PC-3 (cell line): ENCODE measurements around the gene TOLLIP. TPM values are rescaled to one million over a fixed set of nuclear protein-coding genes. Genes with fewer than 3 reads are reported as not detected.

ENCODE experiments used
- ATAC-seq: fragments of 200-7000 bp; cut with Tn5 transposase; 2 replicates; pipeline ENCODE4 v1.9.1; 2020; ENCODE audit warnings: mild to moderate bottlenecking, moderate library complexity
- BruUV-seq: library from RNA; stranded (reverse); fragments of 400-500 nt; replicated peaks from 2 replicates; lab custom pipeline; 2021; lab: Mats Ljungman, UMichigan
- CTCF ChIA-PET: fragments of 300-600 bp; sonication (Branson Sonifier 250); formaldehyde crosslinking; loops from one replicate; lab custom pipeline; 2022; ENCODE audit warnings: antibody characterized with exemption; lab: Charles Lee
- POLR2A ChIA-PET: fragments of 300-600 bp; sonication (Branson Sonifier 250); formaldehyde crosslinking; loops from one replicate; lab custom pipeline; 2022; ENCODE audit warnings: antibody characterized with exemption; ENCODE audit not compliant: unreplicated experiment; lab: Charles Lee
- DNase-seq: peaks from one replicate; pipeline ENCODE4 v3.0.0-alpha.2; 2015
- H2AFZ ChIP-seq: fragments of 300-600 bp; sonication (generic); 2 replicates; pipeline ENCODE4 v1.6.0; 2016; ENCODE audit warnings: antibody characterized with exemption, low read length
- H3F3A ChIP-seq: fragments of 300-600 bp; sonication (generic); one replicate; pipeline ENCODE4 v1.6.0; 2017; ENCODE audit warnings: antibody characterized with exemption, low read length, control low read depth, mild to moderate bottlenecking; ENCODE audit not compliant: unreplicated experiment
- H3K27ac ChIP-seq: fragments of 300-600 bp; sonication (generic); 2 replicates; pipeline ENCODE4 v1.5.1; 2016; ENCODE audit warnings: mild to moderate bottlenecking, low read length
- H3K27me3 ChIP-seq: fragments of 300-600 bp; sonication (generic); 2 replicates; pipeline ENCODE4 v1.6.1; 2016; ENCODE audit warnings: low read length, mixed read lengths
- H3K36me3 ChIP-seq: fragments of 300-600 bp; sonication (generic); 2 replicates; pipeline ENCODE4 v1.6.1; 2016; ENCODE audit warnings: low read depth, mixed run types, low read length, mixed read lengths
- H3K4me1 ChIP-seq: fragments of 300-600 bp; sonication (generic); 2 replicates; pipeline ENCODE4 v1.5.1; 2016; ENCODE audit warnings: low read length; ENCODE audit not compliant: insufficient read depth
- H3K4me2 ChIP-seq: fragments of 300-600 bp; sonication (generic); 2 replicates; pipeline ENCODE4 v1.6.0; 2016; ENCODE audit warnings: low read length
- H3K4me3 ChIP-seq: fragments of 300-600 bp; sonication (generic); 2 replicates; pipeline ENCODE4 v1.5.1; 2016; ENCODE audit warnings: mild to moderate bottlenecking, low read length, mixed read lengths
- H3K79me2 ChIP-seq: fragments of 300-600 bp; sonication (generic); 2 replicates; pipeline ENCODE4 v1.6.1; 2017; ENCODE audit warnings: low read length, mixed read lengths
- H3K9ac ChIP-seq: fragments of 300-600 bp; sonication (generic); 2 replicates; pipeline ENCODE4 v1.6.0; 2016; ENCODE audit warnings: mild to moderate bottlenecking, low read length
- H3K9me2 ChIP-seq: fragments of 300-600 bp; sonication (generic); replicated peaks from 2 replicates; pipeline ENCODE4 v1.6.1; 2016; ENCODE audit warnings: mixed run types, low read length, mixed read lengths
- H3K9me3 ChIP-seq: fragments of 300-600 bp; sonication (generic); 2 replicates; pipeline ENCODE4 v1.6.1; 2016; ENCODE audit warnings: low read length, mixed read lengths
- H4K20me1 ChIP-seq: fragments of 300-600 bp; sonication (generic); 2 replicates; pipeline ENCODE4 v1.6.1; 2016; ENCODE audit warnings: low read length, mixed read lengths
- EZH2 ChIP-seq: fragments of 300-600 bp; sonication (generic); IDR thresholded peaks from one replicate; pipeline ENCODE4 v1.6.1; 2017; ENCODE audit warnings: antibody characterized with exemption, mild to moderate bottlenecking, low read length; ENCODE audit not compliant: unreplicated experiment
- EZH2phosphoT487 ChIP-seq: fragments of 300-600 bp; sonication (generic); IDR thresholded peaks from 2 replicates; pipeline ENCODE4 v1.6.1; 2018; ENCODE audit warnings: mild to moderate bottlenecking, antibody characterized with exemption, low read length, borderline replicate concordance
- intact Hi-C: fragments of 100-400 bp; cut with micrococcal nuclease; formaldehyde crosslinking; loops from 2 replicates; pipeline ENCODE4 v1.9.0; 2023
- total RNA-seq: library from RNA; depleted of rRNA; stranded (reverse); fragments of >200 nt; gene quantifications from 2 replicates; pipeline ENCODE4 v1.2.3, GENCODE V29; 2014
- TF ChIP-seq, protein P1 (sequence below): fragments of 300-600 bp; sonication (generic); conservative IDR thresholded peaks from 2 replicates; pipeline ENCODE4 v1.5.1; 2017; ENCODE audit warnings: antibody characterized with exemption, low read depth, mild to moderate bottlenecking, low read length

The TOLLIP gene
- total RNA-seq, 1 experiment from 2014 or later: 43.2 TPM

DNA sequence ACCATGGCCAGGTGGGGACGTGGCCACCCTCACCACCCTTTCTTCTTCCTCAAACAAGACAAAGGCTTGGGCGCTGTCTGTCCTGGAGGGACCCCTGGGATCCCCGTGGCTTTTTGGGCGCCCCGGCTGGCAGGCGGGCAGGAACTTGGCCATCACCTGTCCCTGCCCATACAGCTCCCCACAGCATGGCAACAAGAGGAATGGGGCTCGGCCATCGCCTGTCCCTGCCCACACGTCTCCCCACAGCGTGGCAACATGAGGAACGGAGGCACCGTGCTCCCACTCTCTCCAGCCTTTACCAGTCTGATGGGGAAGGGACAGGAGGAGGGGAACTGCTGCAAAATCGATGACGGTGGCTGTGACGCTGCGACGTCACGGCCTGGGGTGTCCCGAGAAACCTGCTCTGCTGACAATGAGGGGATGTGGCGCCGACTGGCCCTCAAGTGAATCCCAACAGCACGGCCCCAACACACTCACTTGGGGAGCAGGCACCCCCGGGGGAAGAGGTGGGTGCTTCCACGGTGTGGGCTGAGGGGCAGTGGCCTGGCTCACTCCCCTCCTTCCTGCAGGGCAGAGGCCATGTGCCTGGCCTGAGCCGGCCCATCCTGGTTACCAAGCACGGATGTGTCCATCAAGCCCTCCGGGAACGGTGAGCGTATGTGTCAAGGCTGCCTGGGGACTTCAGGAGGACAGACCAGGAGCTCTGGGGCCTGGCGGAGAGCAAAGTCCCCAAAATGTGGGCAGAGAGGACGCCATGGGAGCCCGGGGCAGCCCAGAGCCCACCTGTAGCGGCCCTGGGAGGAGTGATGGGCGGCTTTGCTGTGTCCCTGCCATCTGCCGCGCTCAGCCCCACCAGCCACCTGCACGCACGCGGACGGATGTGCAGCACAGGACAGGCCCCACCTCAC lies 30.4 kb downstream of the TOLLIP start:
- intact Hi-C loops: no loop called here
- ChIA-PET POLR2A (no interaction called here), CTCF (no interaction called here)
- Histone ChIP-seq H3K4me2 (no peak overlapping the region), H2AFZ (no peak overlapping the region), H3K4me3 (no peak overlapping the region), H3K9me2 (no peaks in the 10 kb centered on the region), H3K9me3 (no peaks in the 10 kb centered on the region), H3K36me3 (no peaks in the 10 kb centered on the region), H3K27ac (no peak overlapping the region), H3K9ac (no peak overlapping the region), H3K79me2 (no peaks in the 10 kb centered on the region), H3F3A (no peaks in the 10 kb centered on the region), H3K27me3 (no peaks in the 10 kb centered on the region), H3K4me1 (no peaks in the 10 kb centered on the region), H4K20me1 (no peaks in the 10 kb centered on the region)
- BruUV-seq: no TSS peak
- TF ChIP-seq EZH2 (no peak), EZH2phosphoT487 (no peak)
- TF ChIP-seq, protein P1, sequence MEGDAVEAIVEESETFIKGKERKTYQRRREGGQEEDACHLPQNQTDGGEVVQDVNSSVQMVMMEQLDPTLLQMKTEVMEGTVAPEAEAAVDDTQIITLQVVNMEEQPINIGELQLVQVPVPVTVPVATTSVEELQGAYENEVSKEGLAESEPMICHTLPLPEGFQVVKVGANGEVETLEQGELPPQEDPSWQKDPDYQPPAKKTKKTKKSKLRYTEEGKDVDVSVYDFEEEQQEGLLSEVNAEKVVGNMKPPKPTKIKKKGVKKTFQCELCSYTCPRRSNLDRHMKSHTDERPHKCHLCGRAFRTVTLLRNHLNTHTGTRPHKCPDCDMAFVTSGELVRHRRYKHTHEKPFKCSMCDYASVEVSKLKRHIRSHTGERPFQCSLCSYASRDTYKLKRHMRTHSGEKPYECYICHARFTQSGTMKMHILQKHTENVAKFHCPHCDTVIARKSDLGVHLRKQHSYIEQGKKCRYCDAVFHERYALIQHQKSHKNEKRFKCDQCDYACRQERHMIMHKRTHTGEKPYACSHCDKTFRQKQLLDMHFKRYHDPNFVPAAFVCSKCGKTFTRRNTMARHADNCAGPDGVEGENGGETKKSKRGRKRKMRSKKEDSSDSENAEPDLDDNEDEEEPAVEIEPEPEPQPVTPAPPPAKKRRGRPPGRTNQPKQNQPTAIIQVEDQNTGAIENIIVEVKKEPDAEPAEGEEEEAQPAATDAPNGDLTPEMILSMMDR: no peak
- DNase-seq: no peak
- ATAC-seq: no peak

DNA sequence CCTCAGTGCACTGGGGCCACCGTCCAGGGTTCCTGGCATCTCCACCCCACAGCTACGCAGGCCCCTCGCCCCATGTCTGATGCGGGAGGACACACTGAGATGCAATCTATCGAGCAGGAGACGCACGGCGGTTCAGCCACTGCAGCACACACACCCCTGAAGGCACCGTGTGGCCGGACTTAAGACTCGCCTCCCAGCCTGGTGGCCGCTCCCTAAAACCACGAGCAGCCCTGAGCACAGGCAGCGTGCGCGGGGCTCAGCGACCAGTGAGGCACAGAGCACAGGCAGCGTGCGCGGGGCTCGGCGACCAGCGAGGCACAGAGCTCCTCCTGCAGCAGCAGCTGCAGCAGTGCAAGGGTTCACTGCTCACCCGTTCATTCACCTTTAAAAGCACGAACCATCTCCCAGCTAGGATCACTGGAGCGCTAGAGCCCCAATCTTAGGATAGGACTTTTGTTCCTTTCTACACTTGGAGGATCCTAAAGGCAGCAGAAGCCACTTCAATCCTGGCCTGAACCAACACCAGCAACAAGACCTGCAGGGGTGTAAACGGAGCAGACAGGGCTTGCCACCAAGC lies 31.4 kb downstream of the TOLLIP start:
- Histone ChIP-seq H3K4me2 (no peak overlapping the region), H3K79me2 (no peaks in the 10 kb centered on the region), H3K27me3 (no peaks in the 10 kb centered on the region), H3K4me1 (no peaks in the 10 kb centered on the region), H3F3A (no peaks in the 10 kb centered on the region), H3K9me2 (no peaks in the 10 kb centered on the region), H4K20me1 (no peaks in the 10 kb centered on the region), H2AFZ (no peak overlapping the region), H3K36me3 (no peaks in the 10 kb centered on the region), H3K27ac (no peak overlapping the region), H3K9me3 (no peaks in the 10 kb centered on the region), H3K9ac (no peak overlapping the region), H3K4me3 (no peak overlapping the region)
- ChIA-PET CTCF (no interaction called here), POLR2A (no interaction called here)
- no peak for TF ChIP-seq EZH2
- BruUV-seq: no TSS peak
- intact Hi-C loops: no loop called here
- DNase-seq: no peak
- no peak for ATAC-seq

DNA sequence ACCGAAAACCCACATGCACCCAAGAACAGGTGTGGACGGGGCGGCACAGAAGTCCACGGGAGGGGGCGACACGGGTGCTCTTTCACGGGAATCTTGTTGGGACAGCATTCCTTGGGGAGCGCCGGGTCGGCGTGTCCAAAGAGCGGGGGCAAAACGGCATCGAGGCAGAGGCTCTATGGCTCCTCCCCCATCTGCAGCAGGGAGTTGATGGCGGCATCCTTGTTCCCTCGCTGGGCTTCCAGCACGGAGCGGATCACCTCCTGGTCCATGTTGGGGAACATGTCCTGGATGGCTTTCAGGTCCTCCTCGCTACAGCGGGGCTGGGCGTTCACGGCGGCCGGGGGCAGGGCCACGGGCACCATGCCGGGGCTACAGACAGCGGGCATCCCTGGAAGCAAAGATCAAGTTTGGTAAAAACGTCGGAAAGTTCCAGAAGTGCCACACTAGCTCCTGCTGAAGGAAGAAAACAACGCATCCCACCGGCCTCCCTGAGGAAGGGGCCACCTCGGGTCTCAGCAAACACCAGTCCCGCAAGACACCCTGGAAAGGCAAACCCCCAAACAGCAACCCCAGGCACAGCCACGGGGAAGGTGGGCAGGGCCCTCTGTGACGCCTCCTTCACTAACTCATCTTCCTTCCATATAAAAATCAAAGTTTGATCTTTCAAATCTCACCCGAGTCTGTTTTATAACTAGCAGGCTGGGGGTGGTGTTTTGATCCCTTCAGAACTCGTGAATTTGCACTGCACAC lies 32.4 kb downstream of the TOLLIP start:
- BruUV-seq: no TSS peak
- Histone ChIP-seq H3K4me1 (no peaks in the 10 kb centered on the region), H3K79me2 (no peaks in the 10 kb centered on the region), H3K36me3 (no peaks in the 10 kb centered on the region), H4K20me1 (no peaks in the 10 kb centered on the region), H3K9me3 (no peaks in the 10 kb centered on the region), H3K4me2 (no peak overlapping the region), H2AFZ (no peak overlapping the region), H3K9me2 (no peaks in the 10 kb centered on the region), H3K27me3 (no peaks in the 10 kb centered on the region), H3K27ac (no peak overlapping the region), H3K9ac (no peak overlapping the region), H3F3A (no peaks in the 10 kb centered on the region), H3K4me3 (no peak overlapping the region)
- intact Hi-C loops: no loop called here
- POLR2A ChIA-PET: no interaction called here
- DNase-seq: no peak
- ATAC-seq: no peak
- TF ChIP-seq, protein P1: no peak
- TF ChIP-seq EZH2phosphoT487: no peak
- TF ChIP-seq EZH2: no peak
- CTCF ChIA-PET: no interaction called here
